Measurements from ENCODE around the gene SLC13A1. TPM values are rescaled to one million over a fixed set of nuclear protein-coding genes. Genes with fewer than 3 reads are reported as not detected.

SLC13A1 gene, protein sequence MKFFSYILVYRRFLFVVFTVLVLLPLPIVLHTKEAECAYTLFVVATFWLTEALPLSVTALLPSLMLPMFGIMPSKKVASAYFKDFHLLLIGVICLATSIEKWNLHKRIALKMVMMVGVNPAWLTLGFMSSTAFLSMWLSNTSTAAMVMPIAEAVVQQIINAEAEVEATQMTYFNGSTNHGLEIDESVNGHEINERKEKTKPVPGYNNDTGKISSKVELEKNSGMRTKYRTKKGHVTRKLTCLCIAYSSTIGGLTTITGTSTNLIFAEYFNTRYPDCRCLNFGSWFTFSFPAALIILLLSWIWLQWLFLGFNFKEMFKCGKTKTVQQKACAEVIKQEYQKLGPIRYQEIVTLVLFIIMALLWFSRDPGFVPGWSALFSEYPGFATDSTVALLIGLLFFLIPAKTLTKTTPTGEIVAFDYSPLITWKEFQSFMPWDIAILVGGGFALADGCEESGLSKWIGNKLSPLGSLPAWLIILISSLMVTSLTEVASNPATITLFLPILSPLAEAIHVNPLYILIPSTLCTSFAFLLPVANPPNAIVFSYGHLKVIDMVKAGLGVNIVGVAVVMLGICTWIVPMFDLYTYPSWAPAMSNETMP
- total RNA-seq (ENCODE audit: unreplicated experiment): not detected
- long read RNA-seq: 0 reads

DNA sequence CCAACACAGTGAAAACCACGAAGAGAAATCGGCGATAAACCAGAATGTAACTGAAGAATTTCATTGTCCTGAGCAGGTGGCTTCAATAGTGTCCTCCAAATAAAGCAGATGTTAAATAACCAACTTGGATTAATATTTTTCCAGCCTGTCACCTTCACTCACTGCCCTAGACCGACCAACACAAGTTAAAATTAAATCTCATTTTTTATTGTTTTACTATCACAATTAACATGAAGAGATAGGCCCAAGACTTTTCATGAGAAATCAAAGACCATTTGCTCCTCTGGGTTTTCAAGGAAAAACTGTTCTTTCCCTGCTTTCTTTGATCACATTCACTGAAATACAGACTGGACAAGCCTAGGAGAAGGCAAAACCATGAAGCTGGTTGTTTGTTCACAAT lies at the start of gene SLC13A1:
SLC13A1 (minus strand) TSS at position 87 of the 400 bp plus-strand sequence; CDS start at position 64, 23 bp downstream.
- TF ChIP-seq, protein P1, sequence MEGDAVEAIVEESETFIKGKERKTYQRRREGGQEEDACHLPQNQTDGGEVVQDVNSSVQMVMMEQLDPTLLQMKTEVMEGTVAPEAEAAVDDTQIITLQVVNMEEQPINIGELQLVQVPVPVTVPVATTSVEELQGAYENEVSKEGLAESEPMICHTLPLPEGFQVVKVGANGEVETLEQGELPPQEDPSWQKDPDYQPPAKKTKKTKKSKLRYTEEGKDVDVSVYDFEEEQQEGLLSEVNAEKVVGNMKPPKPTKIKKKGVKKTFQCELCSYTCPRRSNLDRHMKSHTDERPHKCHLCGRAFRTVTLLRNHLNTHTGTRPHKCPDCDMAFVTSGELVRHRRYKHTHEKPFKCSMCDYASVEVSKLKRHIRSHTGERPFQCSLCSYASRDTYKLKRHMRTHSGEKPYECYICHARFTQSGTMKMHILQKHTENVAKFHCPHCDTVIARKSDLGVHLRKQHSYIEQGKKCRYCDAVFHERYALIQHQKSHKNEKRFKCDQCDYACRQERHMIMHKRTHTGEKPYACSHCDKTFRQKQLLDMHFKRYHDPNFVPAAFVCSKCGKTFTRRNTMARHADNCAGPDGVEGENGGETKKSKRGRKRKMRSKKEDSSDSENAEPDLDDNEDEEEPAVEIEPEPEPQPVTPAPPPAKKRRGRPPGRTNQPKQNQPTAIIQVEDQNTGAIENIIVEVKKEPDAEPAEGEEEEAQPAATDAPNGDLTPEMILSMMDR (IDR thresholded peaks at IDR 0.05; ENCODE audit: unreplicated experiment): no peak
- no peak within 1 kb of the TSS for H3K27ac Mint-ChIP-seq (ENCODE audit: unreplicated experiment)
- DNase-seq (ENCODE audit: low spot score): no peak
- H3K9me3 Mint-ChIP-seq (ENCODE audit: unreplicated experiment): no peaks in the 10 kb centered on the region
- H3K4me1 Mint-ChIP-seq (ENCODE audit: unreplicated experiment): no peaks in the 10 kb centered on the region
- no peaks in the 10 kb centered on the region for H3K36me3 Mint-ChIP-seq (ENCODE audit: low read depth, unreplicated experiment)
- H3K27me3 Mint-ChIP-seq (ENCODE audit: unreplicated experiment): peaks cover 1% of the 10 kb centered on the region
- H3K4me3 Mint-ChIP-seq (ENCODE audit: unreplicated experiment): no peak within 1 kb of the TSS

DNA sequence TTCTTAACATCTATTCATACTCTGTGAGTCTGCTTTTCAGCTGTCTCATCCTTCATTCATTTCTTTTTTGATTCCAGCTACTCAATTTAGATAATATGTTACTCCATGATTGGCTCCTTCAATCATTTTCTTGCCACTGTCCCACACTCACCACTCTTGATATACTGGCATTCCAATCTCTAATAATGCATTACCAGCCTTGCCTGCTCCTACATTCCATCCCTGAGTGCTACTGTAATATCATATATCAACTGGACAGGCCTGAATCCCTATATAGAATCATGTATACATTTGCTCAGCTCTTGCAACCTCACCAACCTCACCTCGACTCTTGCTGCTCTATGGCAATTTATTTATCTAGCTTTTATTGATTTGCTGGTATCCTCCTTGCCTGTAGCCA lies 45.0 kb upstream of the SLC13A1 start:
- H3K27me3 Mint-ChIP-seq (ENCODE audit: unreplicated experiment): no peaks in the 10 kb centered on the region
- H3K36me3 Mint-ChIP-seq (ENCODE audit: low read depth, unreplicated experiment): no peaks in the 10 kb centered on the region
- no peak overlapping the region for H3K27ac Mint-ChIP-seq (ENCODE audit: unreplicated experiment)
- TF ChIP-seq, protein P1 (IDR thresholded peaks at IDR 0.05; ENCODE audit: unreplicated experiment): no peak
- no peak for DNase-seq (ENCODE audit: low spot score)
- no peak overlapping the region for H3K4me3 Mint-ChIP-seq (ENCODE audit: unreplicated experiment)
- H3K4me1 Mint-ChIP-seq (ENCODE audit: unreplicated experiment): no peaks in the 10 kb centered on the region
- no peaks in the 10 kb centered on the region for H3K9me3 Mint-ChIP-seq (ENCODE audit: unreplicated experiment)

DNA sequence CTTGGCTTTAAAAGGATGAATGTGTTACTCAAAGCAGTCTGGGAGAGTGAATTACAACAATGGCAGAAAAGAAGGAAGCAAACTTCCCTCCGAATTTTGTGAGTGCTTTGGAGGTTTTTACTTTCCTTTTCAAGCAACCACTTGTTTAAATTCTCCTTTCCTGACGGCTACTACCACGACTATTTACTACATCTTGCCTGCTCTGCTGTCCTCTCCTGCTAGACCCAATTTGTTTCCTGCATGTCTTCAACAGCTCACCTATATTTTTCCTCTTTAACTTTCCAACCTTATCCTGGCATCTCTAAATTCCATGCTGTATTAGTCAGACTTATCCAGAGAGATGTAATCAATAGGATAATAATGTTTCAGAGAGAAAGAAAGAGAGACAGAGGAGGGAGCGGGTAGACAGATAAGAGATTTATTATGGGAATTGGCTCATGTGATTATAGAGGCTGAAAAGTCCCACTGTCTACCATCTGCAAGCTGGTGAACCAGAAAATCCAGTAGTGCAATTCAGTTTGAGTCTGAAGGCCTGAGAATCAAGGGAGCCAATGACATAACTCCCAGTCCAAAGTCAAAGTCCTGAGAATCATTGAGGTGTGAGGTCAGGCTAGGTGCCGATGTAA lies 42.8 kb upstream of the SLC13A1 start:
- no peaks in the 10 kb centered on the region for H3K9me3 Mint-ChIP-seq (ENCODE audit: unreplicated experiment)
- TF ChIP-seq, protein P1 (IDR thresholded peaks at IDR 0.05; ENCODE audit: unreplicated experiment): no peak
- DNase-seq (ENCODE audit: low spot score): no peak
- H3K27ac Mint-ChIP-seq (ENCODE audit: unreplicated experiment): no peak overlapping the region
- no peak overlapping the region for H3K4me3 Mint-ChIP-seq (ENCODE audit: unreplicated experiment)
- H3K36me3 Mint-ChIP-seq (ENCODE audit: low read depth, unreplicated experiment): no peaks in the 10 kb centered on the region
- H3K27me3 Mint-ChIP-seq (ENCODE audit: unreplicated experiment): no peaks in the 10 kb centered on the region
- H3K4me1 Mint-ChIP-seq (ENCODE audit: unreplicated experiment): no peaks in the 10 kb centered on the region

DNA sequence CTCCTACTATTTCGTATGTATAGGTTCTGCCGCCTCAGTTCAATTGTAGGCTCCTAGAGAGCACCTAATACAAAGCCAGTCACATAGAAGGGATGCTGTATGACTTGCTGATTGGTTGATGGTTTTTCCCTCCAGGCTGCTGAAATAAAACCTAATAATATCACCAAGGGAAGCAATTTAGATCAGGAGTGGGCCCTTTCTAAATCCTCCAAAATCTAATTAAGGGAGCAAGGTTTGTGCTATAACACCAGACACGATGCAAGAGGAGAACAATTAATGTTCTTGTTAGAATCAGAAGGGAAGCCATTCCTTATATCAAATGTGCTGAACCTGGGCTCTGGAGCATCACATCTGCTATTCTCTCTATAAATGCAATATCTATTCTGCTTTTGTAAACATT lies 42.0 kb upstream of the SLC13A1 start:
- H3K4me3 Mint-ChIP-seq (ENCODE audit: unreplicated experiment): no peak overlapping the region
- no peak for DNase-seq (ENCODE audit: low spot score)
- H3K36me3 Mint-ChIP-seq (ENCODE audit: low read depth, unreplicated experiment): no peaks in the 10 kb centered on the region
- no peak overlapping the region for H3K27ac Mint-ChIP-seq (ENCODE audit: unreplicated experiment)
- no peaks in the 10 kb centered on the region for H3K27me3 Mint-ChIP-seq (ENCODE audit: unreplicated experiment)
- no peaks in the 10 kb centered on the region for H3K4me1 Mint-ChIP-seq (ENCODE audit: unreplicated experiment)
- TF ChIP-seq, protein P1 (IDR thresholded peaks at IDR 0.05; ENCODE audit: unreplicated experiment): no peak
- H3K9me3 Mint-ChIP-seq (ENCODE audit: unreplicated experiment): no peaks in the 10 kb centered on the region

Data from endothelial cell (in vitro differentiated cells).